HG02798 (cell line): ENCODE measurements around the gene ZCCHC14.

ENCODE experiments used
- ATAC-seq: cut with Tn5 transposase; IDR thresholded peaks from one replicate; pipeline ENCODE4 v1.9.1; 2021; ENCODE audit warnings: mild to moderate bottlenecking; ENCODE audit not compliant: unreplicated experiment, poor library complexity

ZCCHC14 gene

DNA sequence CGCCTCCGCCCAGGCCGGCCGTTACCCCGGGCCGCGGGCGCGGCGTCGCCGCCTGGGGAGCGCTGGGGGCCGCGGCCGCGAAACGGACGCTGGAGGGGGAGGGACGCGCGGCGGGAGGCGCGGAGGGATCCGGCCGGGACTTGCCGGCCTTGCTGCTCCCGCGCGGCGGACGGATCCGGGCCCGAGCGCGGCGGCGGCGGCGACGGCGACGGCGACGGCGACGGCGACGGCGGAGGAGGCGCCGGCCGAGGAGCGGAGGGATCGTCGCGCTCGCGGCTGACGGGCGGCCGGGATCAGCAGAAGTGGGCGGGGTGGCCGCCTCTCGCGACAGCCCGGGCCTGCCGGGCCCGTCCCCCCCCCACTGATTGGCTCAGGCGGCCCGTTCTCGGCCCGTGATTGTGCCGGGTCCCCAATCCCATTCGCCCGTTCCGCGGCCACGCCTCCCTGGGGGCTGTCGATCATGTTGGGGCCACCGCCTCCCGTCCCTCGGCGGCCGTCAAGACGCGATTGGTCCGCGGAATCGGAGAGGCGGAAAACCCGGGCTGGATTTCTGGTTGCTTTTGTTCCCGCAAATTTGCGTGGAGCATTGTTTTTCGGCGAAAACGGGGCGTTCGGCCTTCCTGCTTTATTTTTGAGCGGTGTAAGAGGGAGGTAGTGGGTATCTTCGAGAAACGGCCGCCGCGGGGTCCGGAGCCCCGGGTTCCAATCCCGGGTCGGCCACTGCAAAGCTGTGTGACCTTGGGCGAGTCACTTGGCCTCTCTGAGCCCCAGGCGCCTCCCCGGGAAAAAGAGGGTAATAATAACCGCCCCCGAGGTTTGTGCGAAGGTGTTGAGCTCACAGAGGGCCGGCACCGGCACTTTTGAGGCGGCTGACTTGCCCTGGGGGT is at the start of gene ZCCHC14:
Gene ZCCHC14 (minus strand): TSS at position 304 of the 887 bp plus-strand sequence. CDS start 786 bp downstream, outside the sequence.
- peak; percentile 92 for ATAC-seq

- no peak for ATAC-seq
These were observed 49.0 kb upstream of the ZCCHC14 start for GRCh38 chr16:87541872-87542234.

DNA sequence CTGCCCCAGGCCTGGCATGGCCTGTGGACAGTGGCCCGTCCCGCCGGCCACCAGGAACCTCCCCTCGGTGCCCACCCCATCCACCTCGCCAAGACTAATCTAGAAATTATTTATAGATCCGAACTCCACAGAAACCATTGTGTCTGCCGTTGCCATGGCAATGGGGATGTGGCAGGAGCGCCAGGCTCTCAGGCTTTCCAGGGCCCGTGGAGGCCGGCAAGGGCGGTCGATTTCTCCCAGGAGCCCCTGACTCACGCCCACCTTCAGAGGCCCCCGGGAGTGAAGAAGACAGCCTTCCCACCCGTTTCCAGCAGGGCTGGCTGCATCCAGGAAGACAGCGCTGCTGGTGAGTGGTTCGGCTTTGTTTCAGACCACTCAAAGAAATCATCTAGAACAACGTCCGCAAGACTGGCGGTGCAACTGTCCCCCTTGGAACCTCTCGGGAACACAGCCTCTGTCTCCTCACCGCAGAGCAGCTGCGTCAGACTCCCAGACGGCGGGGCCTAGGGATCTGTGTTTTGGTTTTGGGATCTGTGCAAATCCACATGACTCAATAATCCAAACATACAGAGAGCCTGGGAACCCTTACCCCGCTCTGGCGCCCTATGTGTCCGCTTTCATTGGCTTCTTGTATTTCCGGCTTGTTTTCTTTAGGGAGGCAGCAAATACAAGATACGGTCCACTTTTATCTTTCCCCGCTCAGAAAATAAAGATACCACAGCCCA is 48.5 kb upstream of the ZCCHC14 start:
- no peak for ATAC-seq

DNA sequence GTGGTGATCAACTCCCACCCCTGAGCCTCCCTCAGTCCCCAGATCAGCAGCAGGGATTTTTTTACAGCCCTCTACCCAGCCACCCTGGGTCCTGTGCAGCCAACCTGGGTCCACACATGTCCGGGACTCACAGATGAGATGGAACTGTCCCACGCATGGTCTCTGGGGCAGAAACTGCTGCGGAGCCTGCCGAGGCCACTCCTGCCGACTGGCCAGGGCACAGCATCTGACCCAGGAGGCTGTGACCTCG is 48.0 kb upstream of the ZCCHC14 start:
- ATAC-seq: no peak

DNA sequence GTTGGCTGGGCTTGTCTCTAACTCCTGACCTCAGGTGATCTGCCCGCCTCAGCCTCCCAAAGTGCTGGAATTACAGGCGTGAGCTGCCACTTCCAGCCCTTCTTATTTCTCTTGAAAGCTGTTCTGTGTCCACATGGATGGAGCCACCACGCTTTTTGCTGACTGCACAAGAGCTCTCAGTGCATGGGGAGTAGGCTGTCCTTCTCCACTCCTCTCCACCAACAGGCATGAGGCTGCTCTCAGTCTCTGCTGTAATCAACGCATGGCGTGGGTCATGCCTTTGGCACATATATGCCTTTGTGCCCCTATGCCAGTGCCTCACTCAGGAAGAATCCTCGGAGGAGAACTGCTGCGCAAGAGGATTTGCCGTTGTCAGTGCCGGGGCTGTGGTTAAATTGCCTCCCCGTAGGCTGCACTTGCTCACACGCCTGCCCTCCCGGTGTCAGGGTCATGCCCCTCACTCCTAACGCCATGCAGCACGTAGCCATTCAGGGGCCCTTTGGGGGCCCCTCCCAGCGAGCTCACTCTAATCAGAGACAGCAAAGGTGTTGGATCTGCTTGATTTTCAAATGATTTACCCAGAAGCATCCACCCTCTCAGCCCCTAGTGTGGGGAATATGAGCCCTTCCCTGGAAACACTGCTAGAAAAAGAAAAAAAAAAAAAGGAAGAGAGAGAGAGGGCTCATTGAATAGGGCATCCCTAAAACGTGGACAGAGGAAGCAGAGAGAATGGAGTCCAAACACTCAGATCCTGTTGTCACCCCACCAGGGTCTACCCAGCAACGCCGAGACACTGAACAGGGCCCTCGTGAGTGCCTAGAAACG is 47.5 kb upstream of the ZCCHC14 start:
- ATAC-seq: no peak

- ATAC-seq: no peak
These were observed 46.3 kb upstream of the ZCCHC14 start for GRCh38 chr16:87539113-87539512.

GRCh38 chr16:87538594-87538993 is 45.8 kb upstream of the ZCCHC14 start:
- no peak for ATAC-seq

GRCh38 chr16:87538160-87538559 is 45.3 kb upstream of the ZCCHC14 start:
- ATAC-seq: no peak

DNA sequence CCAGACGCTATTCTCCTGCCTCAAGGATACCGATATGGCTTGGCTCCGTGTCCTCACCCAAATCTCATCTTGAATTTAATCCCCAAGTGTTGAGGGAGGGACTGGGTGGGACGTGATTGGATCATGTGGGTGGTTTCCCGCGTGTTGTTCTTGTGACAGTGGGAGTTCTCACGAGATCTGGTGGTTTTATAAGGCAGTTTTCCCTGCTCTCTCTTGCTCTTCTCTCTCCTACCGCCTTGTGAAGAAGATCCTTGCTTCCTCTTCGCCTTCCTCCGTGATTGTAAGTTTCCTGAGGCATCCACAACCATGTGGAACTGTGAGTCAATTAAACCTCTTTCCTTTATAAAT is 43.9 kb upstream of the ZCCHC14 start:
- no peak for ATAC-seq

- ATAC-seq: no peak
These were observed 43.3 kb upstream of the ZCCHC14 start for GRCh38 chr16:87535855-87536794.

GRCh38 chr16:87535457-87535854 is 42.6 kb upstream of the ZCCHC14 start:
- ATAC-seq: no peak

GRCh38 chr16:87534751-87535150 is 41.9 kb upstream of the ZCCHC14 start:
- no peak for ATAC-seq

GRCh38 chr16:87534030-87534653 is 41.3 kb upstream of the ZCCHC14 start:
- no peak for ATAC-seq

DNA sequence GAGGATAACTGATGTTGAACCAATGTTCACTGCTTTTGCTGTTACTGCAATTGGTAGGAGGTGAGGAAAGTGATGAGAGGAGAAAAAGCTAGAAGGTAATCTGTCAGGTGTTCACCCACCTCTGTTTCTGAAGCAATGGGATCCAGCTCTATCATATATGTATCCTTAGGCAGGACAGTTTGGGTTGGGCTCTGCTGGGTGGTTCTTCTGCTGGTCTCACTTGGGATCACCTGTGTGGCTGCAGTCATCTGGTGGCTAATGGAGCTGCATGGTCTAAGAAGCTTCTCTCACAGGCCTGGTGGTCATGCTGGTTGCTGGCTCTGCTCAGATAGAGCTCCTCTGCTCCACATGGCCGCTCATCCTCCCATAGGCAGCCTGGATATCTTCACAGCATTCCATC is 40.2 kb upstream of the ZCCHC14 start:
- ATAC-seq: no peak

DNA sequence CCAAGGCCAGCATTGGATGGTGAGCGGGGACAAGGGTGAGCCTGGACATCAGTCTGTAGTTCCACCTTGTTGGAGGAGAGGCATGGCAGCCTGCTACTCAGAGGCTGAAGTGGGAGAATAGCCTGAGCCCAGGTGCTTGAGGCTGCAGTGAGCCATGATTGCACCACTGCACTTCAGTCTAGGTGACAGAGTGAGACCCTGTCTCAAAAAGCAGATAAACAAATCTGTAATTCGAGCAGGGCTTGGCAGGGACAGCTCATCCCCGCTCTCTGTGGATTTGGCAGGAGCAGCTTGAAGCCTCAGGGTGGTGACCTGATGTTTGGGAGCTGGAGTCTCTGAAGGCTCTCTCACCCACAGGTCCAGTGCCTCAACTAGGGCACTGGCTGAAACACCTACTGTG is 38.6 kb upstream of the ZCCHC14 start:
- ATAC-seq: no peak

DNA sequence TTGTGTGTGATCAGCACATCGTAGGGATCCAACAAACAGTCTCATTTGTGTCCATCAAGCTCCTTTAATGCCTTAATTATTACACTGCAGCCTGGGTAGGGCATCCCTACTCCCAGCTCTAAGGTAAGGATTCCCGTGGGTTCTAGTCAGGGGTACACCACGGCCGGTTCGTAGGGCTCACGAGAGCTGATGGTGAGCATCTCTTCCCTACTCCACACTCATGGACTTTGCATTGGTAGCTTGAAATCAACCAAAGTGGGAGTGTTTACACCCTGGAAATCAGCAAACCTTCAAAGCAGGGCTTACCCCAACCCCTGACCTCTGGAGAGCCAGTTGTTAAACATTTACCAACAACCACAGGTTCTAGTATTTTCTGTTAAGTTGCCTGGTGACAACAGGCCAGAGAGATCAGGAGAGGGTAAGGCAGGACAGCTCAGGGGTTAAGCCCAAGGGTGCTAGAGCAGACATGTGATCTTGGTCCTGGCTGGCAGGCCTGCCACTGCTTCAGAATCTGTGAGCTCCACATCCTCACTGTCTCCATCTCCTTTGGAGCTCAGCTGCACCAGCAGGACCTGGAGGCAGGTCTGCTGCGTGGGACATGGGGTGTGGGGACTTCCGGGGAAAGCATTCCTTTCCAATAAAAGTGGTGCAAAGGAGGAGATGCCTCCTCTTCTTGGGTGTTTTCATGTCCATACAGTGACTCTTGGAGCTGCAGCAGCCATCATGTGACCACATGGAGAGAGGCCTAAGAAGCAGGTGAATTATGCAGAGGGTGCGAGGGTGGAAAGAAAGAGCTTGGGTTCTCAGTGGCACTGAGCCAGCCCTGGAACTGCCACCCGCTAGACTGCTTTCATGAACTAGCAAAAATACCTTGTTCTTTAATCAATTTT is 36.1 kb upstream of the ZCCHC14 start:
- no peak for ATAC-seq

GRCh38 chr16:87527055-87527724 is 34.4 kb upstream of the ZCCHC14 start:
- ATAC-seq: no peak
